Activated CD8-positive, alpha-beta T cell treated with anti-CD3 and anti-CD28 coated beads, Interleukin-2, amount 10 ng/mL, durations not matched to agents 7 days and 5 days (primary cell): Measurements from ENCODE around the gene SELENOO. TPM values are rescaled to one million over a fixed set of nuclear protein-coding genes. Genes with fewer than 3 reads are reported as not detected.

Experiments used
- ATAC-seq: fragments of 150-1000 bp; cut with Tn5 transposase; one replicate; pipeline ENCODE4 v1.10.0; 2021; ENCODE audit warnings: moderate library complexity
- CTCF ChIA-PET: fragments of 350-600 bp; sonication (Branson Sonifier 250); formaldehyde crosslinking; loops from one replicate; lab custom pipeline; 2021; ENCODE audit warnings: antibody characterized with exemption; lab: Charles Lee
- POLR2A ChIA-PET: fragments of 350-600 bp; sonication (Branson Sonifier 250); formaldehyde crosslinking; loops from one replicate; lab custom pipeline; 2021; ENCODE audit warnings: antibody characterized with exemption; lab: Charles Lee
- DNase-seq: peaks from one replicate; pipeline ENCODE4 v3.0.0-alpha.2; 2020
- H3K27ac Mint-ChIP-seq: one replicate; pipeline ENCODE4 v1.8.0; 2021; ENCODE audit warnings: mild to moderate bottlenecking, mixed read lengths
- H3K27me3 Mint-ChIP-seq: one replicate; pipeline ENCODE4 v1.8.0; 2021; ENCODE audit warnings: low read depth, mixed read lengths
- H3K36me3 Mint-ChIP-seq: one replicate; pipeline ENCODE4 v1.8.0; 2021; ENCODE audit warnings: low read depth, mixed read lengths
- H3K4me1 Mint-ChIP-seq: one replicate; pipeline ENCODE4 v1.8.0; 2021; ENCODE audit warnings: low read depth, mixed read lengths
- H3K4me3 Mint-ChIP-seq: one replicate; pipeline ENCODE4 v1.8.0; 2021; ENCODE audit warnings: mild to moderate bottlenecking, mixed read lengths
- H3K9me3 Mint-ChIP-seq: one replicate; pipeline ENCODE4 v1.8.0; 2022; ENCODE audit warnings: mixed read lengths; ENCODE audit not compliant: insufficient read depth
- total RNA-seq, 2 experiments: library from RNA; stranded (reverse); gene quantifications; one replicate each; pipeline ENCODE4 v1.2.3, GENCODE V29; 2021

The SELENOO gene
- total RNA-seq, 2 experiments from 2014 or later, result 23.6 to 24.4 TPM

DNA sequence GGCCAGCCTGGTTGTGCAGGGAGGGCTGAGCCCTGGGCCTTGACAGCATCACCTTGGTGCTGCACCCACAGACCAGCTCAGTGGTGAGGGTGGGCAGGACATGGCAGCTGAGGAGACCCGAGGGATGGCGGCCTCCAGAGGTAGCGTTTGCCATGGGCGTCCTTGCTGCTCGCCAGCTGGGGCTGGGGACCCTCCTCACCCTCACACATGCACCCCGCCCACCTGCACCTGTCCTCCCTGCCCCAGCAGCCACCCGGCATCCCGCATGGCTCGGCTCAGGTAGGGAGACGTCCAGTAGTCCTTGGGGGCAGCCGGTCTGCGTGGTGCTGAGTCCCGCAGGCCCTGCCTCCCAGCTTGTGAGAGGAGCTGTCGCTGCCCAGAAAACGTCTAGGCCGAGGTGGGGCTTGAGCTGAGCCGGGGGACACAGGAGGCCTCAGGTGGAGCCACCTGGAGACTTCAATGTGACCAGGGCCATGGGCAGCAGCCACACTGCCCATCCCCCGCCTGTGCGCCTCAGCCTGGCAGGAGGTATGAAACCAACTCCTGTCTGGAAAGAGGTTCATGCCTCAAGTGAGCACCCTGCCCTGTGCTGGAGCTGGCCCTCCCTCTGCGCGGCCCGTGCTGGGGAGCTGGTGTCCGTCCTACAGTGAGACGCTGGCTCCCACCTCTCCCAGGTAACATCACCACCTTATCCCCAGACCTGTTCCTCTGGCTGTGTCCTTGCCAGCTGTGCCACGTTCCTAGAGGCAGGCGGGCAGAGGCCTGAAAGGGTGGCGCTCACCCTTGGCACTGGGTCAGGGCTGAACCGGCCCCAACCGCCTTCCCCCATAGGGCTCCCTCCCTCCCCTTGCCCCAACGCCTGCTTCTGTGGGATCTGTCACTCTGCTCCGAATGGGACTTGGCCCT lies 18.4 kb upstream of the SELENOO start:
- peaks cover 20% of the 10 kb centered on the region for H3K4me1 Mint-ChIP-seq
- CTCF ChIA-PET, result no interaction called here
- peaks cover 6% of the 10 kb centered on the region for H3K36me3 Mint-ChIP-seq
- no peaks in the 10 kb centered on the region for H3K9me3 Mint-ChIP-seq
- H3K4me3 Mint-ChIP-seq, result no peak overlapping the region
- peaks cover 2% of the 10 kb centered on the region for H3K27me3 Mint-ChIP-seq
- DNase-seq, result no peak
- no peak for ATAC-seq
- H3K27ac Mint-ChIP-seq, result no peak overlapping the region
- POLR2A ChIA-PET, result interaction anchor here (0.9 to 1.4 kb wide), 3 partner anchors 9 to 19 kb away, joined by 3 to 4 read pairs (median 4); no protein-coding TSS in a partner anchor

GRCh38 chr22:50183141-50183971 lies 17.5 kb upstream of the SELENOO start:
- no peak for ATAC-seq
- peaks cover 8% of the 10 kb centered on the region for H3K36me3 Mint-ChIP-seq
- no peak for DNase-seq
- POLR2A ChIA-PET, result interaction anchor here (0.9 to 1.4 kb wide), 3 partner anchors 8 to 18 kb away, joined by 3 to 4 read pairs (median 4); no protein-coding TSS in a partner anchor
- no peaks in the 10 kb centered on the region for H3K9me3 Mint-ChIP-seq
- H3K27me3 Mint-ChIP-seq, result no peaks in the 10 kb centered on the region
- H3K27ac Mint-ChIP-seq, result peak overlapping the region; percentile 52
- peaks cover 28% of the 10 kb centered on the region for H3K4me1 Mint-ChIP-seq
- CTCF ChIA-PET, result no interaction called here
- no peak overlapping the region for H3K4me3 Mint-ChIP-seq

DNA sequence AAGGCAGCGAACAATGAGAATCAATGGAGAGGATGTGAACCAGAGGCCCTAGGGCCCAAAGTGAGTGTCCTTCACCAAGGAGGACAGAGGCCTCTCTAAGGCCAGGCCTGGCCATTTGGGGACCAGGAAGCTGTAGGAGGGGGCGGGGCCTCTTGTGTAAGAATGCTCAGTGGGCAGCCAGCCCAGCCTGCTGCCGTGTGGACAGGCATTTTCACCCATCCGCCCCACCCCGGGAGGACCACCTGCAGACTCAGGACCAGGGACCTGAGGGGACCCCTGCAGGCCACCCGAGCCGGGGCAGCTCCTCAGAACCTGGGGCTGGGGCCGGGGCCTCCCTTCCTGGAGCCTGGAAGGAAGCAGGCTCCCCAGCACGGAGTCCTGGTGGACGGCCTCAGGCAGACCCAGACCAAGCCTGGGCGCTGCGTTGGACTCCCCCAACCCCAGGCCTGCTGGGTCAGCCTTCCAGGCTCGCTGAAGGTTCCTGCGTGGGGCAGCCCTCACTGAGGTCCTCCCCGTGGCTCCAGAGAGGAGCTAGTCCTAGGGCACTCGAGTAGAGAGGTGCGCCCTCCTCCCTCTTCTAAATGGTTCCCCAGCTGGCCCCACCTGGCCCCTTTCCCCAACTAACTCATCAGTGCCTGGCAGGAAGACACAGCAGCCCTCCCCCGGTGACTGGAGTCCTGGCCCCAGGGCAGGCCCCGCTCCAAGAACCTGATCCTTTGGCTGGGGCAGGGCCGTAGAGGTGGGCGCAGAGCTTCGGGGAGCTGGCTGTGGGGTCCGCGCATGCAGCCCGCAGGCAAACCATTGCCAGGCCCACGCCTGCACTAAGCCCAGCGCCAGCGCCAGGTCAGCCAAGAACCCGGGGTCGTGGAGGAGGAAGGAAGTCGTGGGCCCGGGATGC lies 16.6 kb upstream of the SELENOO start:
- peaks cover 8% of the 10 kb centered on the region for H3K36me3 Mint-ChIP-seq
- H3K9me3 Mint-ChIP-seq, result no peaks in the 10 kb centered on the region
- ChIA-PET CTCF (no interaction called here), POLR2A (no interaction called here)
- H3K4me3 Mint-ChIP-seq, result peak overlapping the region; percentile 66
- ATAC-seq (no peak), DNase-seq (no peak)
- peak overlapping the region; percentile 52 for H3K27ac Mint-ChIP-seq
- no peaks in the 10 kb centered on the region for H3K27me3 Mint-ChIP-seq
- peaks cover 37% of the 10 kb centered on the region for H3K4me1 Mint-ChIP-seq

- no peaks in the 10 kb centered on the region for H3K9me3 Mint-ChIP-seq
- ATAC-seq, result no peak
- no peak overlapping the region for H3K27ac Mint-ChIP-seq
- ChIA-PET CTCF (no interaction called here), POLR2A (no interaction called here)
- peaks cover 13% of the 10 kb centered on the region for H3K36me3 Mint-ChIP-seq
- peak overlapping the region; percentile 90 for H3K4me3 Mint-ChIP-seq
- peaks cover 39% of the 10 kb centered on the region for H3K4me1 Mint-ChIP-seq
- no peaks in the 10 kb centered on the region for H3K27me3 Mint-ChIP-seq
- DNase-seq, result no peak
Measured at GRCh38 chr22:50184902-50185374, 15.9 kb upstream of the SELENOO start.

DNA sequence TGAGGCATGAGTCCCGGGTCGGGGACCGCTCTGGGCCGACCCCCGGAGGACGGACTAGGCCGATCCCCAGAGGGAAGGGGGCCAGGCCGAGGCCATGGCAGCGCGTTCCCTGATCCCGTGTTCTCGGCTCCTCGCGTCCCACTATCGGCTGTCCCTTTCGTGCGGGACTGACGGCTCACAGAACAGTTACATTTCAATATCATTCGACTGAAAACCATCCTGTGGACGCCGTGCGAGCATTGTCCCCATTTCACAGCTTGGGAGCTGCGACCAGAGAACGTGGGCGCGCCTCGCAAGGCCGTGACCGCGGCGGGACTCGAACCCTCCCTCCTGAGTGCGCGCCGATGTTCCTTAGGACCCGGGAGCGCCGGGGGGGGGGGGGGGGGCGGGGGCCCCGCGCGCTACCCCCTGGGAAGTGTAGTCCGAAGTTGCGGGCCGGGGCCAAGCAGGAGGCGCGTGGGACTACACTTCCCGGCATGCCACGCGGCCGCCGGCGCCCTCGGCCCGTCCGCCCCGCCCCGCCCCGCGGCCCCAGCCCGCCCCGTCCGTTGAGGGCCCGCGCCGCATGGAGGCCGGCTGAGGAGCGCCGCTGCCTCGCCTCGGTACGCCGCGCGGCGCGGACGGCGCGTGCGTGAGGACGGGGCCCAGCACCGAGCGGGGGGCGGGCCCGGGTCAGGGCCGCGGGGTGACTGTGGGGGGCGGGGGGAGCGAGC lies 15.3 kb upstream of the SELENOO start, which contains the start of gene TRABD:
TSS of gene TRABD (plus strand) at position 539 of the 713 bp plus-strand sequence. CDS start 7,148 bp downstream, outside the sequence.
- ChIA-PET POLR2A (interaction anchor here (0.7 kb wide), 1 partner anchor 209 kb away, joined by 3 read pairs; no protein-coding TSS in a partner anchor), CTCF (no interaction called here)
- H3K36me3 Mint-ChIP-seq, result peaks cover 13% of the 10 kb centered on the region
- no peaks in the 10 kb centered on the region for H3K27me3 Mint-ChIP-seq
- H3K27ac Mint-ChIP-seq, result peak within 1 kb of the TSS; percentile 90
- DNase-seq (peak; percentile 92), ATAC-seq (peak; percentile 70)
- no peaks in the 10 kb centered on the region for H3K9me3 Mint-ChIP-seq
- peaks cover 37% of the 10 kb centered on the region for H3K4me1 Mint-ChIP-seq
- peak within 1 kb of the TSS; percentile 90 for H3K4me3 Mint-ChIP-seq

DNA sequence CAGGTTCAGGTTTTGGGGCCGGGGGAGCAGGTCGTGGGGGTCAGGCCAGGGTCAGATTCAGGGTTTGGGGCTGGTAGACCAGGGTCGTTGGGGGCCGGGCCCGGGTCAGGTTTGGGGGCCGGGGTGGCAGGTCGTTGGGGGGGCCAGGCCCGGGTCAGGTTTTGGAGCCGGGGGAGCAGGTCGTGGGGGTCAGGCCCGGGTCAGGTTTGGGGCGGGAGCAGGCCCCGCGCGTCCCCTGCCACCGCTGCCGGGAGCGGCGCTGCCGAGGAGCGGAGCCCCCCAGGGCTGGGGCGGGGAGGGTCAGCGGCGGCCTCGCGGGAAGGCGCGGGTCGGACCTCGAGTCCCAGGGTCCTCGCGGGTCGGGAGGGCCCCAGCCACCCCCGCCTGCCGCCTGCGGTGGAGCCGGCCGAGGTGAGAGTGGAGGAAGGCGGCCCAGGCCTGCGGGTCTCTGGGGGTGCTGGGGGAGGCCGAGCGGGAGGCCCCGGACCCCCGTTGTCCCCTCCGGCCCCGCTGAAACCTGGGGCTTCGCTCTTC lies 14.6 kb upstream of the SELENOO start:
- ChIA-PET CTCF (interaction anchor here (1.1 to 2.4 kb wide), 5 partner anchors 22 to 141 kb away, joined by 3 to 10 read pairs (median 4); partner anchors contain the start of gene HDAC10), POLR2A (interaction anchor here (0.8 to 1.5 kb wide), 3 partner anchors 16 to 339 kb away, joined by 3 to 6 read pairs (median 3); partner anchors contain the start of gene SCO2)
- H3K9me3 Mint-ChIP-seq, result no peaks in the 10 kb centered on the region
- peaks cover 39% of the 10 kb centered on the region for H3K4me1 Mint-ChIP-seq
- DNase-seq (no peak), ATAC-seq (no peak)
- H3K27me3 Mint-ChIP-seq, result no peaks in the 10 kb centered on the region
- peaks cover 15% of the 10 kb centered on the region for H3K36me3 Mint-ChIP-seq
- peak overlapping the region; percentile 90 for H3K4me3 Mint-ChIP-seq
- peak overlapping the region; percentile 90 for H3K27ac Mint-ChIP-seq

GRCh38 chr22:50186761-50187523 lies 13.9 kb upstream of the SELENOO start:
- Mint-ChIP-seq H3K9me3 (no peaks in the 10 kb centered on the region), H3K27ac (peak overlapping the region; percentile 90), H3K4me3 (peak overlapping the region; percentile 90), H3K4me1 (peaks cover 46% of the 10 kb centered on the region), H3K36me3 (peaks cover 21% of the 10 kb centered on the region), H3K27me3 (no peaks in the 10 kb centered on the region)
- ChIA-PET CTCF (interaction anchor here (0.8 to 2.4 kb wide), 7 partner anchors 20 to 321 kb away, joined by 3 to 10 read pairs (median 4); partner anchors contain the start of genes HDAC10, LMF2 and NCAPH2), POLR2A (interaction anchor here (0.8 to 1.5 kb wide), 5 partner anchors 10 to 339 kb away, joined by 3 to 6 read pairs (median 3); partner anchors contain the start of gene SCO2)
- DNase-seq (peak; percentile 38), ATAC-seq (no peak)

GRCh38 chr22:50188356-50188755 lies 12.5 kb upstream of the SELENOO start:
- ATAC-seq (no peak), DNase-seq (no peak)
- ChIA-PET CTCF (interaction anchor here (1.3 to 2.4 kb wide), 2 partner anchors 54 to 320 kb away, joined by 3 to 10 read pairs; partner anchors contain the start of genes LMF2 and NCAPH2), POLR2A (interaction anchor here (1.5 kb wide), 1 partner anchor 8 kb away, joined by 4 read pairs; no protein-coding TSS in a partner anchor)
- peaks cover 30% of the 10 kb centered on the region for H3K36me3 Mint-ChIP-seq
- no peaks in the 10 kb centered on the region for H3K27me3 Mint-ChIP-seq
- H3K27ac Mint-ChIP-seq, result peak overlapping the region; percentile 61
- H3K4me3 Mint-ChIP-seq, result no peak overlapping the region
- H3K9me3 Mint-ChIP-seq, result no peaks in the 10 kb centered on the region
- peaks cover 58% of the 10 kb centered on the region for H3K4me1 Mint-ChIP-seq

DNA sequence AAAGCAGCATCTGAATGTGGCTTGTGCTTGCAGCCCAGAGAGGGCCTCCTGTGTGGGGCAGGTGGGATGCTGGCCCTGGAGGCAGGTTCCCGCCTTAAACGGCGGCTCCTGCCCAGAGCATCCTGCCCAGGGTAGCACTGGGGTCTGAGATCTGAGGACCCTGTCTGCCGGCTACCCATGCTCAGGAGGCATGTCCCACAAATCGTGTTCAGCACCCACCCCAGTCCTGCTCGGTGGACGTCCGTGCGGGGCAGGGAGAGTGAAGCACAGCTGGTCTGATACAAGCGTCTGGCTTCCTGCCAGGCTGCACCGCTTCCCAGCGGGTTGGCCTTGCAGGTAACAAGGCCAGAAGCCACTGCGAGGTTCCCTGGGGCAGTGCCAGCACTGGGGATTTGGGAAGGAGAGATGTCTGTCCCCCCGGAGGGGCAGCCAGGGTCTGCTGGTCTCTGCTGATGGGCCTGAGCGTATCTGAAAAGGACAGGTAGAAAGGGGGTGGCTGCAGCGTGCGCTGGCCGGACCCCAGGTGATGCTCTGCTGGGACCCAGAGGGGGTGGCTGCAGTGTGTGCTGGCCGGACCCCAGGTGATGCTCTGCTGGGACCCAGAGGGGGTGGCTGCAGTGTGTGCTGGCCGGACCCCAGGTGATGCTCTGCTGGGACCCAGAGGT lies 11.5 kb upstream of the SELENOO start:
- Mint-ChIP-seq H3K36me3 (peaks cover 30% of the 10 kb centered on the region), H3K9me3 (no peaks in the 10 kb centered on the region), H3K4me1 (peaks cover 58% of the 10 kb centered on the region), H3K4me3 (peak overlapping the region; percentile 91), H3K27ac (peak overlapping the region; percentile 94), H3K27me3 (no peaks in the 10 kb centered on the region)
- DNase-seq, result no peak
- ChIA-PET CTCF (interaction anchor here (0.9 to 2.3 kb wide), 3 partner anchors 14 to 17 kb away, joined by 3 to 8 read pairs (median 4); no protein-coding TSS in a partner anchor), POLR2A (interaction anchor here (1.1 to 2.7 kb wide), 8 partner anchors 13 to 432 kb away, joined by 3 to 17 read pairs (median 8); partner anchors contain the start of genes PANX2 and TUBGCP6)
- ATAC-seq, result no peak
